ENCODE results near the gene CLDN19.

GRCh38 chr1:42753070-42753469, 13.0 kb upstream of the CLDN19 start:
- TF ChIP-seq POLR2A (IDR thresholded peaks at IDR 0.05; ENCODE audit: low read length) (no peak), GATA1 (IDR thresholded peaks at IDR 0.05; ENCODE audit: low read depth, low read length) (no peak)

Data from erythroblast (primary cell).